NCI-H2196 (cell line): Measurements from ENCODE around the gene OTULINL.

Experiments
- DNase-seq: peaks from one replicate; lab custom pipeline; 2025; ENCODE audit not compliant: unreplicated experiment; lab: John Stamatoyannopoulos, UW

Gene OTULINL

GRCh38 chr5:14576206-14576605 is 5.4 kb upstream of the OTULINL start:
- no peak for DNase-seq

- DNase-seq: no peak
Measured at GRCh38 chr5:14577079-14577725, 4.4 kb upstream of the OTULINL start.

- no peak for DNase-seq
Measured at GRCh38 chr5:14577971-14578370, 3.6 kb upstream of the OTULINL start.

GRCh38 chr5:14579246-14579645 is 2.3 kb upstream of the OTULINL start:
- no peak for DNase-seq

- no peak for DNase-seq
Measured at GRCh38 chr5:14579731-14580397, 1.7 kb upstream of the OTULINL start.

- DNase-seq: no peak
Measured at GRCh38 chr5:14580398-14581034, 1.1 kb upstream of the OTULINL start.

- DNase-seq: peak; percentile 51
Measured at GRCh38 chr5:14581891-14582796, 552 bp downstream of the OTULINL start.

- DNase-seq: no peak
Measured at GRCh38 chr5:14582797-14583137, 1.2 kb downstream of the OTULINL start.

GRCh38 chr5:14584848-14585247 is 3.3 kb downstream of the OTULINL start:
- DNase-seq: no peak

- DNase-seq: no peak
Measured at GRCh38 chr5:14587150-14587549, 5.6 kb downstream of the OTULINL start.

GRCh38 chr5:14588145-14588544 is 6.6 kb downstream of the OTULINL start:
- no peak for DNase-seq

- no peak for DNase-seq
Measured at GRCh38 chr5:14588758-14589543, 7.4 kb downstream of the OTULINL start.

- no peak for DNase-seq
Measured at GRCh38 chr5:14590949-14591348, 9.4 kb downstream of the OTULINL start.

- no peak for DNase-seq
Measured at GRCh38 chr5:14591548-14591947, 10.0 kb downstream of the OTULINL start.

- no peak for DNase-seq
Measured at GRCh38 chr5:14593326-14594021, 11.9 kb downstream of the OTULINL start.

- no peak for DNase-seq
Measured at GRCh38 chr5:14594378-14595074, 12.9 kb downstream of the OTULINL start.

- DNase-seq: no peak
Measured at GRCh38 chr5:14595189-14595588, 13.6 kb downstream of the OTULINL start.

- no peak for DNase-seq
Measured at GRCh38 chr5:14595891-14596290, 14.3 kb downstream of the OTULINL start.

GRCh38 chr5:14597080-14597479 is 15.5 kb downstream of the OTULINL start:
- no peak for DNase-seq
